PC-3 (cell line): ENCODE results near the gene SLC17A5.
"Not testable (repeated sequence)": the region's sequence is repeated elsewhere in the genome, so short reads cannot be mapped to it uniquely, and the experiment has no call there.

Experiments used
- CTCF ChIP-seq: fragments of 300-600 bp; sonication (generic); conservative IDR thresholded peaks from 2 replicates; pipeline ENCODE4 v1.5.1; 2017; ENCODE audit warnings: antibody characterized with exemption, low read depth, mild to moderate bottlenecking, low read length
- EZH2 ChIP-seq: fragments of 300-600 bp; sonication (generic); IDR thresholded peaks from one replicate; pipeline ENCODE4 v1.6.1; 2017; ENCODE audit warnings: antibody characterized with exemption, mild to moderate bottlenecking, low read length; ENCODE audit not compliant: unreplicated experiment

GRCh38 chr6:73683574-73683973 is 29.8 kb upstream of the SLC17A5 start:
- not testable (repeated sequence) for TF ChIP-seq CTCF, EZH2
